GM12874 (cell line): Measurements from ENCODE around the gene IL1A.

Experiments
- CTCF ChIP-seq: IDR thresholded peaks from 2 replicates; pipeline ENCODE4 v1.5.1; 2011; ENCODE audit warnings: low read depth, mild to moderate bottlenecking, control low read depth, low read length, moderate library complexity; ENCODE audit not compliant: insufficient read depth

Gene IL1A

GRCh38 chr2:112829961-112830681 is 45.8 kb upstream of the IL1A start:
- TF ChIP-seq CTCF, result no peak

GRCh38 chr2:112829101-112829960 is 45.0 kb upstream of the IL1A start:
- TF ChIP-seq CTCF, result no peak

GRCh38 chr2:112828251-112828691 is 44.0 kb upstream of the IL1A start:
- no peak for TF ChIP-seq CTCF

- no peak for TF ChIP-seq CTCF
These were observed 43.4 kb upstream of the IL1A start for GRCh38 chr2:112827604-112828185.

- no peak for TF ChIP-seq CTCF
These were observed 42.7 kb upstream of the IL1A start for GRCh38 chr2:112827009-112827408.

- TF ChIP-seq CTCF, result no peak
These were observed 41.4 kb upstream of the IL1A start for GRCh38 chr2:112825706-112826105.

GRCh38 chr2:112824694-112825085 is 40.4 kb upstream of the IL1A start:
- TF ChIP-seq CTCF, result no peak
